GM12801 (cell line): ENCODE data around the gene PPP4R1.

ENCODE experiments used
- TF ChIP-seq, protein P1 (sequence below): IDR thresholded peaks from one replicate; pipeline ENCODE4 v1.5.1; 2011; ENCODE audit warnings: control low read depth; ENCODE audit not compliant: insufficient read length; ENCODE audit errors: extremely low read depth

The PPP4R1 gene

GRCh38 chr18:9516437-9517064, 97.8 kb downstream of the PPP4R1 start:
- TF ChIP-seq, protein P1, sequence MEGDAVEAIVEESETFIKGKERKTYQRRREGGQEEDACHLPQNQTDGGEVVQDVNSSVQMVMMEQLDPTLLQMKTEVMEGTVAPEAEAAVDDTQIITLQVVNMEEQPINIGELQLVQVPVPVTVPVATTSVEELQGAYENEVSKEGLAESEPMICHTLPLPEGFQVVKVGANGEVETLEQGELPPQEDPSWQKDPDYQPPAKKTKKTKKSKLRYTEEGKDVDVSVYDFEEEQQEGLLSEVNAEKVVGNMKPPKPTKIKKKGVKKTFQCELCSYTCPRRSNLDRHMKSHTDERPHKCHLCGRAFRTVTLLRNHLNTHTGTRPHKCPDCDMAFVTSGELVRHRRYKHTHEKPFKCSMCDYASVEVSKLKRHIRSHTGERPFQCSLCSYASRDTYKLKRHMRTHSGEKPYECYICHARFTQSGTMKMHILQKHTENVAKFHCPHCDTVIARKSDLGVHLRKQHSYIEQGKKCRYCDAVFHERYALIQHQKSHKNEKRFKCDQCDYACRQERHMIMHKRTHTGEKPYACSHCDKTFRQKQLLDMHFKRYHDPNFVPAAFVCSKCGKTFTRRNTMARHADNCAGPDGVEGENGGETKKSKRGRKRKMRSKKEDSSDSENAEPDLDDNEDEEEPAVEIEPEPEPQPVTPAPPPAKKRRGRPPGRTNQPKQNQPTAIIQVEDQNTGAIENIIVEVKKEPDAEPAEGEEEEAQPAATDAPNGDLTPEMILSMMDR: no peak

DNA sequence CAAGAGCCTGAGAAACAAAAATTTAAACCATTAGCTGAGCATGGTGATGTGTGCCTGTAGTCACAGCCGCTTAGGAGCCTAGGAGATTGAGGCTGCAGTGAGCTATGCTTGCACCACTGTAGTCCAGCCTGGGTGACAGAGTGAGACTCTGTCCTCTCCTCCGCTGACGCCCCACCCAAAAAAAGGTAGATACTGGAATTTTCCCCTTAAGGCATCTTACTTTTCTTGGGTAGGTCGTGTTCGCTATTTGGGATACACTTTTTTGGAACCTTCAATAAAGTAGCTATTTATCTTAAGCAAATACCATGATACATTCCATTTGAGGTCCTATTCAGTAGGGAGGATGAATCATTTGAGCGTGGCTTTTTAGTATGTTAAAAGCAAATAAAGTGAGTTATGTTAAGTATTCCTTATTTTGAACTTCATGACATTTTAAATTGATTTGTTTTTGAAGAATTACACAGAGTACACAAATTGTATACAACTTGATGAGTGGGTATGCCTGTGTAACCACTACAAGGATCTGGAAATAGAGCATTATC, 100.3 kb downstream of the PPP4R1 start:
- TF ChIP-seq, protein P1: no peak

DNA sequence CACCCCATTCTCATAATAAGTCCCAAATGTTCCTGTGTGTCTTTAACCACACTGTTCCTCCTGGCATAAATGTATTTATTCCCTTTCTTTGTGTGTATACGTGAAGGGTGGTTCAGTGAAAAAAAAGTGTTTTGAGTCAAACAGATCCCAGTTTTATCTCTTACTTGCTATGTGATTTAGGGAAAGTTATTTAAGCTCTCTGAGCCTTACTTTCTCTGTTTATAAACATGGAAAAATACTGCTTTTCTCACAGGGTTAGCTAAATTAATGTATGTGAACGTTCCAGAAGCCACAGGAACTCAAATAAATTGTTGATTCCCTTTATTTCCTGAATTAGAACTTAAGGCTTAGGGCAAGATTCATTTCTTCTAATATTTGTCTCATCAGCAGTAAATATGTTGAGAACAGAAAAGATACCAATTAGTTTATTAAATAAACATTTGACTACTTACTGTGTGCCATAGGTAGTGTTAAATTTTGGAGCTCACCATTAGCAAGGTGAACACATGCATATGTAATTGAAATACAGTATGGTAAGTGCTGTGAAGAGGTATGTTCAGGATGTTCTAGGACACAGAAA, 105.8 kb downstream of the PPP4R1 start:
- TF ChIP-seq, protein P1: no peak

GRCh38 chr18:9507565-9508088, 106.7 kb downstream of the PPP4R1 start:
- TF ChIP-seq, protein P1: no peak

DNA sequence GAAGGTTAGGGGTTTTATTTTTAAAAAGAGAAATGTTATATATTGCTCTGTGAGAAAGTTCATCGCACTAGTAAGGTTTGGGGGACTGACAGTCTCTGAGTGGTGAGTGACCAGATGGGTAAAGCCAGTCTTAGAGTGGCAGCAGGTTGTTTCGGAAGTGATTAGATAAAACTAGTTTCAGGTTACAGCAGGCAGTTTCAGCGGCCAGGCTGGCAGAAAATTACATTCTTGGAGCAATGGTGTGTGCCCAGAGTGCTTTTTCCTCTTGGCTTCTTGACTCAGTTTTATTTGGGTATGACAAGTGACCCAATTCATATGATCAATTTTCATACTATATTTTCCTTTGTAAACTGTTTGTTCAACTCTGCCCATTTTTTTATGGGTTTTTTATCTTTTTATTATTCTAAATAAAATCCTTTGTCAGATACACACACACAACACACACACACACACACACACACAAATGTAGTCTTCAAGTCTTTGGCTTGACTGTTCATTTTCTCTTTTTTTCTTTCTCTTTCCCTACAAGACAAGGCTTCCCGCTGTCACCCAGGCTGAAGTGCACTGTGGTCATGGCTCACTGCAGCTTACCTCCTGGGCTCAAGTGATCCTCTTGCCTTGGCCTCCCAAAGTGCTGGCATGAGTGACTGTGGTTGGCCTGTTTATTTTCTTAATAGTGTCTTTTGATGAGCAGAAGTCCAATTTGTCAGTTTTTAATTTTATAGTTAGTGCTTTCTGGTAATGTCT, 108.1 kb downstream of the PPP4R1 start:
- TF ChIP-seq, protein P1: no peak
